Fibroblast of lung (primary cell): ENCODE results near the gene TEX44. TPM values are rescaled to one million over a fixed set of nuclear protein-coding genes. Genes with fewer than 3 reads are reported as not detected.

ENCODE experiments used
- DNase-seq, 2 donors: peaks; one replicate each; pipeline versions ENCODE4 v3.0.0 to v3.0.0-alpha.2; 2010; ENCODE audit warnings: low read depth in 2 of 2
- H2AFZ ChIP-seq: 2 replicates; pipeline ENCODE4 v1.5.1; 2012; ENCODE audit warnings: low read length, control low read depth, inconsistent platforms
- H3K27ac ChIP-seq: 2 replicates; pipeline ENCODE4 v1.5.1; 2011; ENCODE audit warnings: low read length, control low read depth; ENCODE audit not compliant: insufficient read depth
- H3K27me3 ChIP-seq: 2 replicates; pipeline ENCODE4 v1.5.1; 2011; ENCODE audit warnings: mild to moderate bottlenecking, low read length; ENCODE audit not compliant: control insufficient read depth, insufficient read depth
- H3K36me3 ChIP-seq: 2 replicates; pipeline ENCODE4 v1.5.1; 2011; ENCODE audit warnings: low read length; ENCODE audit not compliant: control insufficient read depth, insufficient read depth
- H3K4me1 ChIP-seq: 2 replicates; pipeline ENCODE4 v1.5.1; 2011; ENCODE audit warnings: low read length; ENCODE audit not compliant: control insufficient read depth, insufficient read depth; ENCODE audit errors: extremely low read depth
- H3K4me2 ChIP-seq: 2 replicates; pipeline ENCODE4 v1.5.1; 2011; ENCODE audit warnings: low read length, control low read depth; ENCODE audit not compliant: insufficient read depth; ENCODE audit errors: extremely low read depth
- H3K4me3 ChIP-seq, 4 experiments: fragments of 200-600 bp in 1 of 4; sonication (generic) in 1 of 4; replicated peaks in 1 of 4; 2 replicates each; pipeline ENCODE4 v1.5.1; 2011 to 2016; ENCODE audit warnings: low read length in 4 of 4, low read depth in 3 of 4, mild to moderate bottlenecking in 3 of 4, control low read depth in 2 of 4, inconsistent platforms in 1 of 4, mixed read lengths in 1 of 4; ENCODE audit not compliant: insufficient read depth in 1 of 4; ENCODE audit errors: control extremely low read depth in 1 of 4
- H3K79me2 ChIP-seq: 2 replicates; pipeline ENCODE4 v1.5.1; 2012; ENCODE audit warnings: mild to moderate bottlenecking, low read length, inconsistent platforms; ENCODE audit not compliant: control insufficient read depth, insufficient read depth
- H3K9ac ChIP-seq: 2 replicates; pipeline ENCODE4 v1.5.1; 2011; ENCODE audit warnings: mild to moderate bottlenecking, low read length, control low read depth; ENCODE audit not compliant: insufficient read depth
- H3K9me3 ChIP-seq: 2 replicates; pipeline ENCODE4 v1.5.1; 2012; ENCODE audit warnings: low read depth, low read length; ENCODE audit not compliant: control insufficient read depth, insufficient read depth
- H4K20me1 ChIP-seq: 2 replicates; pipeline ENCODE4 v1.5.1; 2011; ENCODE audit warnings: low read length; ENCODE audit not compliant: control insufficient read depth, insufficient read depth; ENCODE audit errors: extremely low read depth
- CTCF ChIP-seq, 2 donors: IDR thresholded peaks in 1 of 2; conservative IDR thresholded peaks in 1 of 2; 1 replicate in 1 of 2; 2 replicates in 1 of 2; pipeline ENCODE4 v1.5.1; 2011 to 2012; ENCODE audit warnings: low read length in 2 of 2, control low read depth in 1 of 2, inconsistent platforms in 1 of 2, low read depth in 1 of 2, mild to moderate bottlenecking in 1 of 2
- EZH2 ChIP-seq: IDR thresholded peaks from 2 replicates; pipeline ENCODE4 v1.5.1; 2012; ENCODE audit warnings: low read length, control low read depth, mild to moderate bottlenecking; ENCODE audit errors: missing control alignments
- polyA plus RNA-seq, 2 donors: library from polyadenylated mRNA; depleted of rRNA in 1 of 2; stranded (reverse) in 1 of 2; unstranded in 1 of 2; fragments of >200 nt; gene quantifications; 2 replicates each; pipeline ENCODE4 v1.2.1, GENCODE V29; 2011 to 2012; ENCODE audit warnings: missing spikeins in 1 of 2
- total RNA-seq: library from RNA; depleted of rRNA; stranded (reverse); fragments of >200 nt; gene quantifications from 2 replicates; pipeline ENCODE4 v1.2.1, GENCODE V29; 2014

Gene TEX44
- total and polyA plus RNA-seq, 2 donors (not counting 1 experiment from before 2014, with no cell fraction given), result not detected

- Histone ChIP-seq H3K27me3 (no peaks in the 10 kb centered on the region), H3K9ac (no peak overlapping the region), H3K36me3 (no peaks in the 10 kb centered on the region), H4K20me1 (no peaks in the 10 kb centered on the region), H3K4me2 (no peak overlapping the region), H2AFZ (no peak overlapping the region), H3K27ac (no peak overlapping the region), H3K4me1 (peaks cover 15% of the 10 kb centered on the region), H3K9me3 (no peaks in the 10 kb centered on the region), H3K4me3 (no peak overlapping the region), H3K79me2 (no peaks in the 10 kb centered on the region)
- peak; percentile 79 to 87 for TF ChIP-seq CTCF (conservative IDR thresholded peaks at IDR 0.05 in 1 of 2, IDR thresholded peaks at IDR 0.05 in 1 of 2; ENCODE audit: low read depth in 1 of 2, low read length in 2 of 2)
- TF ChIP-seq EZH2, result no peak
- peak; percentile 63 to 79 for DNase-seq
Measured at GRCh38 chr2:231601356-231602229, 8.9 kb downstream of the TEX44 start.

DNA sequence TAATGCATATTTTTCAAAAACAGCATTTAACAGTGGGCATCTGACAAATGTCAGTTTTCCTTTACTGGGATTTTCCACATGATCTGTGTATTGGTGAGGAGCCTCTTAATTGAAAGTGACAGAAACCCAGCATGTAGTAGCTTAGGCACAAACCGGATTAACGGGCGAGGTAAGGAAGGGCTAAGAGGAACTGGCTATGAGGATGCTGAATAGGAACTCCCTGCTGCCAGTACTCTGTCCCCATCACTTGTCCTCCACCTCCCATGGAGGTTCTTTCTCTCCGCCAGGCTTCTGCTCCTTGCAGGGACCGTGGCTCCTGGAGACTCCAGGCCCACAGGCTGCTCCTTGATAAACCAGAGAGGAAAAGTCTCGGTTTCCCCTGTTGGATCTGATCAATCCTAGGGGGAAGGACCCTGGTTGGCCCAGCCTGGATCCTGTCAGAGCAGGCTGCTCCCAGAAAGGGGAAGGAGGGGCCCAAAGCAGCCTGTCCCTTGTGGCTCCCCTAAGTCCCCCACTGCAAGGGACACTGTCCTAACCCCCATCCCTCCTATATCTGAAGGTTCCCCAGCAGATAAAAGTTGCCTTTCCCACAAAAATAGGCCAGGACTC lies 10.3 kb downstream of the TEX44 start:
- no peaks in the 10 kb centered on the region for H3K79me2 ChIP-seq
- no peaks in the 10 kb centered on the region for H3K9me3 ChIP-seq
- peaks cover 12% of the 10 kb centered on the region for H3K4me1 ChIP-seq
- DNase-seq, result no peak
- no peaks in the 10 kb centered on the region for H3K36me3 ChIP-seq
- no peak overlapping the region for H3K4me3 ChIP-seq
- H2AFZ ChIP-seq, result no peak overlapping the region
- H4K20me1 ChIP-seq, result no peaks in the 10 kb centered on the region
- no peak overlapping the region for H3K4me2 ChIP-seq
- no peak overlapping the region for H3K27ac ChIP-seq
- H3K9ac ChIP-seq, result no peak overlapping the region
- H3K27me3 ChIP-seq, result no peaks in the 10 kb centered on the region
- no peak for TF ChIP-seq EZH2
- TF ChIP-seq CTCF (conservative IDR thresholded peaks at IDR 0.05 in 1 of 2, IDR thresholded peaks at IDR 0.05 in 1 of 2; ENCODE audit: low read depth in 1 of 2, low read length in 2 of 2), result no peak

DNA sequence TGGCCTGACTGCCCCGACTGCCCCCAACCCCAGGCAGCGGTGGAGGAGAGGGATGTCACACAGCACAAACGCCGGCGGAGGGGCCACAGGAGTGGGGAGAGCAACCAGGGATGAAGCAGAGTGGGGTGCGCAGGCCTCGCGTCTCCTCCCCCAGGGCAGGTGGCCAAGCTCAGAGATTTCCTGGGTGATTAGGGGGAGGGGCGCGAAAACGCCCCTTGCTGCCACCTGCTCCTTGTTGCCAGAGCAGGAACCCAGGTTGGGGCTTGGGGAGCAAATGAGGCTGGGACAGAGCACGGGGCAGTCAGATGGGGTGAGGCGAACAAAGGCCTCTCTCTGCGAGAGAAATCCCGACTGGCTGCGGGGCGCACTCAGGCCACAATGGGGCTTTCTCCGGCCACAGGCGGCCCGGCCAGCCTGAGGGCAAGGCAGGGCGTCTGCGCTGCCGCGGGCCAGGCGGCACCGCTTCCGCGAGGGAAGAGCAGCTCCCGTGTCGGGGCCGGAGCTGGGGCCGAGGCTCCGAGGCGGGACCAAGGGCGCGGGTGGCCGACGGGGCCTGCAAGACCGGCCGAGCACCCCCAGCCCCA lies 11.5 kb downstream of the TEX44 start:
- H3K4me1 ChIP-seq, result peaks cover 12% of the 10 kb centered on the region
- no peaks in the 10 kb centered on the region for H3K79me2 ChIP-seq
- peak overlapping the region; percentile 98 for H3K9ac ChIP-seq
- peak overlapping the region; percentile 45 for H2AFZ ChIP-seq
- TF ChIP-seq EZH2, result no peak
- no peak for TF ChIP-seq CTCF (conservative IDR thresholded peaks at IDR 0.05 in 1 of 2, IDR thresholded peaks at IDR 0.05 in 1 of 2; ENCODE audit: low read depth in 1 of 2, low read length in 2 of 2)
- no peaks in the 10 kb centered on the region for H3K9me3 ChIP-seq
- no peaks in the 10 kb centered on the region for H4K20me1 ChIP-seq
- H3K4me2 ChIP-seq, result peak overlapping the region; percentile 92
- no peak for DNase-seq
- no peaks in the 10 kb centered on the region for H3K36me3 ChIP-seq
- no peaks in the 10 kb centered on the region for H3K27me3 ChIP-seq
- H3K4me3 ChIP-seq, result peak overlapping the region; percentile 44 to 55 (median 46)
- peak overlapping the region; percentile 99 for H3K27ac ChIP-seq
